Trophoblast cell (in vitro differentiated cells and primary cell): ENCODE data around the gene B3GAT1.
"Not testable (repeated sequence)": the region's sequence is repeated elsewhere in the genome, so short reads cannot be mapped to it uniquely, and the experiment has no call there.

ENCODE experiments used
- DNase-seq, 2 donors: peaks; one replicate each; pipeline ENCODE4 v3.0.0-alpha.2; 2016
- H2AFZ ChIP-seq: 2 replicates; pipeline ENCODE4 v1.6.1; 2013; ENCODE audit warnings: low read length, moderate library complexity, mild to moderate bottlenecking; ENCODE audit not compliant: insufficient read depth, poor library complexity
- H2AK5ac ChIP-seq: 2 replicates; pipeline ENCODE4 v1.6.1; 2013; ENCODE audit warnings: mild to moderate bottlenecking, low read length
- H2BK120ac ChIP-seq: 2 replicates; pipeline ENCODE4 v1.6.1; 2013; ENCODE audit warnings: low read length, mild to moderate bottlenecking, moderate library complexity; ENCODE audit not compliant: insufficient read depth, poor library complexity
- H2BK12ac ChIP-seq: 2 replicates; pipeline ENCODE4 v1.6.1; 2013; ENCODE audit warnings: mild to moderate bottlenecking, low read length, moderate library complexity
- H2BK5ac ChIP-seq: 2 replicates; pipeline ENCODE4 v1.6.1; 2013; ENCODE audit warnings: low read length, low read depth, moderate library complexity, mild to moderate bottlenecking; ENCODE audit not compliant: poor library complexity
- H3K14ac ChIP-seq: 2 replicates; pipeline ENCODE4 v1.6.1; 2013; ENCODE audit warnings: mild to moderate bottlenecking, low read length
- H3K18ac ChIP-seq: 2 replicates; pipeline ENCODE4 v1.6.1; 2013; ENCODE audit warnings: mild to moderate bottlenecking, low read length
- H3K23ac ChIP-seq: 2 replicates; pipeline ENCODE4 v1.6.1; 2013; ENCODE audit warnings: low read length
- H3K27ac ChIP-seq: 2 replicates; pipeline ENCODE4 v1.5.1; 2013; ENCODE audit warnings: low read depth, mild to moderate bottlenecking, inconsistent platforms, low read length, moderate library complexity
- H3K27me3 ChIP-seq: 2 replicates; pipeline ENCODE4 v1.6.1; 2013; ENCODE audit warnings: inconsistent platforms, mild to moderate bottlenecking, low read length, moderate library complexity; ENCODE audit not compliant: insufficient read depth
- H3K36me3 ChIP-seq, 2 experiments: 1 replicate in 1 of 2; 2 replicates in 1 of 2; pipeline ENCODE4 v1.6.1; 2013; ENCODE audit warnings: low read length in 2 of 2, mild to moderate bottlenecking in 2 of 2, moderate library complexity in 1 of 2; ENCODE audit not compliant: insufficient read depth in 2 of 2, control insufficient read depth in 1 of 2
- H3K4ac ChIP-seq: 2 replicates; pipeline ENCODE4 v1.6.1; 2013; ENCODE audit warnings: low read depth, mild to moderate bottlenecking, low read length, moderate library complexity
- H3K4me1 ChIP-seq, 2 experiments: 1 replicate in 1 of 2; 2 replicates in 1 of 2; pipeline ENCODE4 v1.6.1; 2013; ENCODE audit warnings: low read length in 2 of 2, mild to moderate bottlenecking in 2 of 2, moderate library complexity in 1 of 2; ENCODE audit not compliant: insufficient read depth in 2 of 2, control insufficient read depth in 1 of 2
- H3K4me2 ChIP-seq: 2 replicates; pipeline ENCODE4 v1.6.1; 2013; ENCODE audit warnings: inconsistent platforms, mild to moderate bottlenecking, low read length, moderate library complexity
- H3K4me3 ChIP-seq: 2 replicates; pipeline ENCODE4 v1.5.1; 2013; ENCODE audit warnings: mild to moderate bottlenecking, low read depth, low read length, inconsistent platforms
- H3K79me1 ChIP-seq: one replicate; pipeline ENCODE4 v1.6.1; 2013; ENCODE audit warnings: low read length
- H3K79me2 ChIP-seq: 2 replicates; pipeline ENCODE4 v1.6.1; 2013; ENCODE audit warnings: low read length, mild to moderate bottlenecking; ENCODE audit not compliant: control insufficient read depth, insufficient read depth, poor library complexity
- H3K9ac ChIP-seq: 2 replicates; pipeline ENCODE4 v1.6.1; 2013; ENCODE audit warnings: mild to moderate bottlenecking, low read length
- H3K9me3 ChIP-seq: 2 replicates; pipeline ENCODE4 v1.6.1; 2013; ENCODE audit warnings: low read depth, mild to moderate bottlenecking, control low read depth, inconsistent platforms, low read length; ENCODE audit not compliant: insufficient read depth
- H4K12ac ChIP-seq: 2 replicates; pipeline ENCODE4 v1.6.1; 2013; ENCODE audit warnings: low read depth, mild to moderate bottlenecking, low read length, moderate library complexity
- H4K8ac ChIP-seq: 2 replicates; pipeline ENCODE4 v1.6.1; 2013; ENCODE audit warnings: low read depth, mild to moderate bottlenecking, low read length, moderate library complexity
- H4K91ac ChIP-seq: one replicate; pipeline ENCODE4 v1.6.1; 2013; ENCODE audit warnings: low read depth, mild to moderate bottlenecking, low read length, moderate library complexity
- WGBS: extraction: QIAGEN DNeasy Blood & Tissue Kit; methylation state at CpG from one replicate; pipeline ENCODE4 v1.1.7; 2013; ENCODE audit warnings: missing lambda C conversion rate; ENCODE audit not compliant: insufficient read length, insufficient coverage; ENCODE audit errors: extremely low coverage; 5-methylcytosine and 5-hydroxymethylcytosine counted together

Gene B3GAT1

DNA sequence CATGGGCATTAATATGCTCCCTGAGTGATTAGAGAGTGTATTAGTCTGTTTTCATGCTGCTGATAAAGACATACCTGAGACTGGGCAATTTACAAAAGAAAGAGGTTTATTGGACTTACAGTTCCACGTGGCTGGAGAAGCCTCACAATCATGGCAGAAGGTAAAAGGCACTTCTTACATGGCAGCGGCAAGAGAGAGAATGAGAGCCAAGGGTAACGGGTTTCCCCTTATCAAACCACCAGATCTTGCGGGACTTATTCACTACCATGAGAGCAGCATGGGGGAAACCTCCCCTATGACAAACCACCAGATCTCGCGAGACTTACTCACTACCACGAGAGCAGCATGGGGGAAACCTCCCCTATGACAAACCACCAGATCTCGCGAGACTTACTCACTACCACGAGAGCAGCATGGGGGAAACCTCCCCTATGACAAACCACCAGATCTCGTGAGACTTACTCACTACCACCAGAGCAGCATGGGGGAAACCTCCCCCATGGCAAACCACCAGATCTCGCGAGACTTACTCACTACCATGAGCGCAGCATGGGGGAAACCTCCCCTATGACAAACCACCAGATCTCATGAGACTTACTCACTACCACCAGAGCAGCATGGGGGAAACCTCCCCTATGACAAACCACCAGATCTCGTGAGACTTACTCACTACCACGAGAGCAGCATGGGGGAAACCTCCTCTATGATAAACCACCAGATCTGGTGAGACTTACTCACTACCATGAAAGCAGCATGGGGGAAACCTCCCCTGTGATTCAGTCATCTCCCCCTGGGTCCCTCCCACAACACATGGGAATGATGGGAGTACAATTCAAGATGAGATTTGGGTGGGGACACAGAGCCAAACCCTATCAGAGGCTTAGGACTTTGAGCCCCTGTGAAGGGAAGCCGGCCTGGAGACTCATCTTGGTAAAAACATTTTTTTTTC lies 32.4 kb upstream of the B3GAT1 start:
- not testable (repeated sequence) for H3K9me3 ChIP-seq, H4K91ac ChIP-seq, H3K27ac ChIP-seq, H3K79me2 ChIP-seq, H2BK5ac ChIP-seq, H2BK12ac ChIP-seq, H4K8ac ChIP-seq, H3K18ac ChIP-seq, H2AK5ac ChIP-seq, H2AFZ ChIP-seq, H3K36me3 ChIP-seq, DNase-seq, H3K9ac ChIP-seq, H3K4me3 ChIP-seq, H2BK120ac ChIP-seq, H3K23ac ChIP-seq, H4K12ac ChIP-seq, H3K27me3 ChIP-seq, H3K79me1 ChIP-seq, H3K4me1 ChIP-seq, H3K4ac ChIP-seq, H3K14ac ChIP-seq, H3K4me2 ChIP-seq
- no CpG with 5 or more reads among the region's 17 CpGs for WGBS

DNA sequence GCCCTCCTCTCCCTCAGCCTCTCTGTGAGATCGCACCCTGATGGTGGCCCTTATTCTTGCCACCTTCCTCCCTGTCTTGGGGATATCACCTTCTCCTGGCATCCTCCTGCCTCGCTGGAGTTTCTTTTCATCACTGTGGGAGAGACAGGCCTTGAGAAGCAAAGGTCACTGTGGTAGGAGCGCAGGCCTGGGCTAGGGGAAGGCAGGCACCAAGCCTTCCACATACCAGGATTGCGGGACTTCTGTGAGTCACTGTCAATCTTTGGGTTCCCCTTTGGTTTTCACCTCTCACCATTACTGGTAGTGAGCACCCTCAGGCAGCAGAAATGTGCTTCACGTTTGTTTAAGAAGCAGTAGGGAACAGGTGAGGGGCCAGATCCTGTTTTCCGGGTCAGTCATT lies 31.2 kb upstream of the B3GAT1 start:
- H3K36me3 ChIP-seq, result no peaks in the 10 kb centered on the region
- H3K9ac ChIP-seq, result no peak overlapping the region
- H3K27me3 ChIP-seq, result no peaks in the 10 kb centered on the region
- H3K18ac ChIP-seq, result no peak overlapping the region
- no peak for DNase-seq
- no peak overlapping the region for H3K14ac ChIP-seq
- no CpG with 5 or more reads among the region's 6 CpGs for WGBS
- no peaks in the 10 kb centered on the region for H3K79me1 ChIP-seq
- H3K23ac ChIP-seq, result no peak overlapping the region
- H2BK5ac ChIP-seq, result no peak overlapping the region
- no peaks in the 10 kb centered on the region for H3K4me1 ChIP-seq
- no peak overlapping the region for H2BK12ac ChIP-seq
- no peak overlapping the region for H2AK5ac ChIP-seq
- H3K4ac ChIP-seq, result no peak overlapping the region
- H3K4me2 ChIP-seq, result no peak overlapping the region
- no peak overlapping the region for H4K12ac ChIP-seq
- H2BK120ac ChIP-seq, result no peak overlapping the region
- no peak overlapping the region for H2AFZ ChIP-seq
- no peaks in the 10 kb centered on the region for H3K79me2 ChIP-seq
- no peak overlapping the region for H3K4me3 ChIP-seq
- H4K91ac ChIP-seq, result no peak overlapping the region
- no peak overlapping the region for H4K8ac ChIP-seq
- H3K9me3 ChIP-seq, result peaks cover 5% of the 10 kb centered on the region
- no peak overlapping the region for H3K27ac ChIP-seq

DNA sequence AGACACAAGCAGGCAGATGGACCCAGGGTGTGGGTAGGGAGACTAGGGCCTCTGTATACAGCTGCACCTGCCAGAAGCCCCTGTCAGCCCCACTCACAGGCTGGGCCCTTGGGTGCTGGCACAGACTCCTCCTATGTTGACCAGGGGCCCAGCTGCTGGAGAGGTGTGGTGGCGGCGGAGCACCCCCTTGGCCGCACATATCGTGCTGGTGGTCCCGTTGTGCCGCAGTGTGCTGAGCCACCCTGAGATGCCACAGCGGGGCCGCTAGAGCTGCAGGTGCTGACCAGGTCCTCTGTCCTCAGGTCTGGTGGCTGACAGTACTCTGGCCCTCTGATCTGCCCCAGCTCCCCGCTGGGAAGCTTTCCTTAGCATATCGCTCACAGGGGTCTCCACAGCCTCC lies 30.2 kb upstream of the B3GAT1 start:
- no peak overlapping the region for H2AFZ ChIP-seq
- no peak overlapping the region for H4K8ac ChIP-seq
- H4K12ac ChIP-seq, result no peak overlapping the region
- H2BK5ac ChIP-seq, result no peak overlapping the region
- no peak overlapping the region for H2BK120ac ChIP-seq
- no peak overlapping the region for H4K91ac ChIP-seq
- no peaks in the 10 kb centered on the region for H3K79me2 ChIP-seq
- no peak overlapping the region for H2AK5ac ChIP-seq
- H3K18ac ChIP-seq, result no peak overlapping the region
- no peaks in the 10 kb centered on the region for H3K27me3 ChIP-seq
- H3K4me1 ChIP-seq, result no peaks in the 10 kb centered on the region
- H2BK12ac ChIP-seq, result no peak overlapping the region
- no peak for DNase-seq
- H3K14ac ChIP-seq, result no peak overlapping the region
- WGBS, result no CpG with 5 or more reads among the region's 10 CpGs
- H3K27ac ChIP-seq, result no peak overlapping the region
- no peak overlapping the region for H3K4ac ChIP-seq
- H3K36me3 ChIP-seq, result no peaks in the 10 kb centered on the region
- H3K9me3 ChIP-seq, result peaks cover 5% of the 10 kb centered on the region
- H3K23ac ChIP-seq, result no peak overlapping the region
- H3K4me2 ChIP-seq, result no peak overlapping the region
- H3K4me3 ChIP-seq, result no peak overlapping the region
- no peak overlapping the region for H3K9ac ChIP-seq
- H3K79me1 ChIP-seq, result no peaks in the 10 kb centered on the region

DNA sequence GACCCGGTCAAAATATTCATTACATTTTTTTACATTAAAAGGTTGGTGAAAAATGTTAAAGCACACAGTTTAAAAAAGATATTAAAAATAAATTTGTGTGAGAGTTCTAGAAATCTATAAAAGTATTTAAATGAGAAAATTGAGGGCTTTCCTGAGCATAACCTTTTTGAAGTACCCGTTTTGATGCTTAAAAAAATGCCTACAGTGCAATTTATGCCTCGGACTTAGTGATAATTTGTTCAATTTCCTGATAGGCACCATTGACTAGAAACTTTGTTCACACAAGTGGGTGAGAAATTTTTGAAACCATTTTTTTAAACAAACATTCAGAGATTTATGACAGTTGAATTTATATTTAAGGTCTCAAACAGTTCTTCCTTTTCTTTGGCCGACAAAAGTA lies 29.7 kb upstream of the B3GAT1 start:
- Histone ChIP-seq H3K18ac (no peak overlapping the region), H3K23ac (no peak overlapping the region), H3K4ac (no peak overlapping the region), H2AK5ac (no peak overlapping the region), H3K14ac (no peak overlapping the region), H3K4me3 (no peak overlapping the region), H3K9me3 (peaks cover 5% of the 10 kb centered on the region), H3K4me1 (no peaks in the 10 kb centered on the region), H2AFZ (no peak overlapping the region), H4K91ac (no peak overlapping the region), H3K27ac (no peak overlapping the region), H2BK12ac (no peak overlapping the region), H3K27me3 (no peaks in the 10 kb centered on the region), H2BK120ac (no peak overlapping the region), H2BK5ac (no peak overlapping the region), H3K4me2 (no peak overlapping the region), H4K12ac (no peak overlapping the region), H3K79me1 (no peaks in the 10 kb centered on the region), H3K9ac (no peak overlapping the region), H3K36me3 (no peaks in the 10 kb centered on the region), H4K8ac (no peak overlapping the region), H3K79me2 (no peaks in the 10 kb centered on the region)
- WGBS, result no CpG with 5 or more reads among the region's 4 CpGs
- no peak for DNase-seq
